Right atrium auricular region (tissue), 2 donors: Measurements from ENCODE around the gene MICAL1. TPM values are rescaled to one million over a fixed set of nuclear protein-coding genes. Genes with fewer than 3 reads are reported as not detected.

Experiments
- DNase-seq: peaks from one replicate; pipeline ENCODE4 v3.0.0-alpha.2; 2019; ENCODE audit warnings: low spot score
- H3K27ac ChIP-seq, 2 donors: fragments of 200-600 bp; sonication (generic); 1 replicate in 1 of 2; 2 replicates in 1 of 2; pipeline ENCODE4 v1.5.1; 2016 to 2019
- H3K27me3 ChIP-seq, 2 donors: fragments of 200-600 bp; sonication (generic); one replicate each; pipeline versions ENCODE4 v1.5.1 to v1.6.0; 2017 to 2019
- H3K36me3 ChIP-seq: fragments of 200-600 bp; sonication (generic); one replicate; pipeline ENCODE4 v1.5.1; 2016
- H3K4me1 ChIP-seq, 2 donors: fragments of 200-600 bp; sonication (generic); one replicate each; pipeline versions ENCODE4 v1.5.1 to v1.6.0; 2017 to 2019
- H3K4me3 ChIP-seq, 2 donors: fragments of 200-600 bp; sonication (generic); 1 replicate in 1 of 2; 2 replicates in 1 of 2; pipeline ENCODE4 v1.5.1; 2017 to 2019; ENCODE audit warnings: mild to moderate bottlenecking in 1 of 2, moderate library complexity in 1 of 2
- H3K9me3 ChIP-seq, 2 donors: fragments of 200-600 bp; sonication (generic); one replicate each; pipeline ENCODE4 v1.5.1; 2019
- total RNA-seq, 2 donors: library from RNA; depleted of rRNA; stranded (reverse); fragments of >200 nt; gene quantifications; one replicate each; pipeline ENCODE4 v1.1.0, GENCODE V29; 2016
- TF ChIP-seq, protein P1 (sequence below), 2 donors: fragments of 200-600 bp; sonication (generic); IDR thresholded peaks; one replicate each; pipeline ENCODE4 v1.5.1; 2019; ENCODE audit warnings: antibody characterized with exemption in 2 of 2

The MICAL1 gene, protein sequence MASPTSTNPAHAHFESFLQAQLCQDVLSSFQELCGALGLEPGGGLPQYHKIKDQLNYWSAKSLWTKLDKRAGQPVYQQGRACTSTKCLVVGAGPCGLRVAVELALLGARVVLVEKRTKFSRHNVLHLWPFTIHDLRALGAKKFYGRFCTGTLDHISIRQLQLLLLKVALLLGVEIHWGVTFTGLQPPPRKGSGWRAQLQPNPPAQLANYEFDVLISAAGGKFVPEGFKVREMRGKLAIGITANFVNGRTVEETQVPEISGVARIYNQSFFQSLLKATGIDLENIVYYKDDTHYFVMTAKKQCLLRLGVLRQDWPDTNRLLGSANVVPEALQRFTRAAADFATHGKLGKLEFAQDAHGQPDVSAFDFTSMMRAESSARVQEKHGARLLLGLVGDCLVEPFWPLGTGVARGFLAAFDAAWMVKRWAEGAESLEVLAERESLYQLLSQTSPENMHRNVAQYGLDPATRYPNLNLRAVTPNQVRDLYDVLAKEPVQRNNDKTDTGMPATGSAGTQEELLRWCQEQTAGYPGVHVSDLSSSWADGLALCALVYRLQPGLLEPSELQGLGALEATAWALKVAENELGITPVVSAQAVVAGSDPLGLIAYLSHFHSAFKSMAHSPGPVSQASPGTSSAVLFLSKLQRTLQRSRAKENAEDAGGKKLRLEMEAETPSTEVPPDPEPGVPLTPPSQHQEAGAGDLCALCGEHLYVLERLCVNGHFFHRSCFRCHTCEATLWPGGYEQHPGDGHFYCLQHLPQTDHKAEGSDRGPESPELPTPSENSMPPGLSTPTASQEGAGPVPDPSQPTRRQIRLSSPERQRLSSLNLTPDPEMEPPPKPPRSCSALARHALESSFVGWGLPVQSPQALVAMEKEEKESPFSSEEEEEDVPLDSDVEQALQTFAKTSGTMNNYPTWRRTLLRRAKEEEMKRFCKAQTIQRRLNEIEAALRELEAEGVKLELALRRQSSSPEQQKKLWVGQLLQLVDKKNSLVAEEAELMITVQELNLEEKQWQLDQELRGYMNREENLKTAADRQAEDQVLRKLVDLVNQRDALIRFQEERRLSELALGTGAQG
- 10 to 100 TPM in 1 of 2 donors, 1 to 10 TPM in 1; 4.5 to 11.6 TPM for total RNA-seq

DNA sequence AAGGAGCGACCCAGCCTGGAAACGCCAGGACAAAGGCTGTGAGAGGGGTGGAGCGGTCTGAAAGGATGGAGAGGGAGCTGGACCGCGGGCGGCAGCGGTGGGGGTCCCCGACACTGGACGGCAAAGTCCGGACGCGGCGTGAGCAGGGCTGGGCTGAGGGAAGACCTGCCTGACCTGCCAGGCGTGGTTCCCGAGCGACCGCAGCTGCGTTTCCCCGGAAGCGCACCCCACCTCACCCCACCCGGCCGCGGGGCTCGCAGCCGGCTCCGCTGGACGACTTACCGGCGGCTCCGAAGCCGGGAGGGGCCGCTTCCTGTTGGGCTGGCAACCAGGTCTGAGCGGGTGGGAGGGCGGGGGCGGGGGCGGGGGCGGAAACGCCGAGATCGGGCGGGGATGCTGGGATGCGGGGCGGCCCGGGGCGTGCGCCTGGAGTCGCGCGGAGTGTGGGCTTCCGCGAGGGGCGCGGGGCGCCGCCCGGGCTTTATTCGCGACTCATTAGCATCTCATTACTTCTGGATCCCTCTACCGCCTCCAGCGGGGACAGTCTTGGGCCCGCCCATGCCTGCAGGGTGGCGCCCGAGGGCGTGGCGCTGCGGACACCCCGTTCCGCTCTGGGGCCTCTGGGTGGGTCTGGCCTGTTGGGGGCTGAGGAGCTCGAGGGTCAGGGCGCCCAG is at the start of gene MICAL1:
Gene MICAL1 (minus strand): TSS at position 336 of the 674 bp plus-strand sequence. CDS start 1,576 bp downstream, outside the sequence.
- no peak for DNase-seq
- Histone ChIP-seq H3K4me1 (peaks cover 0 to 32% of the 10 kb centered on the region in 2 donors), H3K27ac (peak within 1 kb of the TSS; percentile 74 to 77), H3K9me3 (no peaks in the 10 kb centered on the region), H3K4me3 (peak within 1 kb of the TSS; percentile 59 to 82), H3K27me3 (no peaks in the 10 kb centered on the region), H3K36me3 (no peaks in the 10 kb centered on the region)
- TF ChIP-seq, protein P1, sequence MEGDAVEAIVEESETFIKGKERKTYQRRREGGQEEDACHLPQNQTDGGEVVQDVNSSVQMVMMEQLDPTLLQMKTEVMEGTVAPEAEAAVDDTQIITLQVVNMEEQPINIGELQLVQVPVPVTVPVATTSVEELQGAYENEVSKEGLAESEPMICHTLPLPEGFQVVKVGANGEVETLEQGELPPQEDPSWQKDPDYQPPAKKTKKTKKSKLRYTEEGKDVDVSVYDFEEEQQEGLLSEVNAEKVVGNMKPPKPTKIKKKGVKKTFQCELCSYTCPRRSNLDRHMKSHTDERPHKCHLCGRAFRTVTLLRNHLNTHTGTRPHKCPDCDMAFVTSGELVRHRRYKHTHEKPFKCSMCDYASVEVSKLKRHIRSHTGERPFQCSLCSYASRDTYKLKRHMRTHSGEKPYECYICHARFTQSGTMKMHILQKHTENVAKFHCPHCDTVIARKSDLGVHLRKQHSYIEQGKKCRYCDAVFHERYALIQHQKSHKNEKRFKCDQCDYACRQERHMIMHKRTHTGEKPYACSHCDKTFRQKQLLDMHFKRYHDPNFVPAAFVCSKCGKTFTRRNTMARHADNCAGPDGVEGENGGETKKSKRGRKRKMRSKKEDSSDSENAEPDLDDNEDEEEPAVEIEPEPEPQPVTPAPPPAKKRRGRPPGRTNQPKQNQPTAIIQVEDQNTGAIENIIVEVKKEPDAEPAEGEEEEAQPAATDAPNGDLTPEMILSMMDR (IDR thresholded peaks at IDR 0.05), result peak in 1 of 2 donors; percentile 54

DNA sequence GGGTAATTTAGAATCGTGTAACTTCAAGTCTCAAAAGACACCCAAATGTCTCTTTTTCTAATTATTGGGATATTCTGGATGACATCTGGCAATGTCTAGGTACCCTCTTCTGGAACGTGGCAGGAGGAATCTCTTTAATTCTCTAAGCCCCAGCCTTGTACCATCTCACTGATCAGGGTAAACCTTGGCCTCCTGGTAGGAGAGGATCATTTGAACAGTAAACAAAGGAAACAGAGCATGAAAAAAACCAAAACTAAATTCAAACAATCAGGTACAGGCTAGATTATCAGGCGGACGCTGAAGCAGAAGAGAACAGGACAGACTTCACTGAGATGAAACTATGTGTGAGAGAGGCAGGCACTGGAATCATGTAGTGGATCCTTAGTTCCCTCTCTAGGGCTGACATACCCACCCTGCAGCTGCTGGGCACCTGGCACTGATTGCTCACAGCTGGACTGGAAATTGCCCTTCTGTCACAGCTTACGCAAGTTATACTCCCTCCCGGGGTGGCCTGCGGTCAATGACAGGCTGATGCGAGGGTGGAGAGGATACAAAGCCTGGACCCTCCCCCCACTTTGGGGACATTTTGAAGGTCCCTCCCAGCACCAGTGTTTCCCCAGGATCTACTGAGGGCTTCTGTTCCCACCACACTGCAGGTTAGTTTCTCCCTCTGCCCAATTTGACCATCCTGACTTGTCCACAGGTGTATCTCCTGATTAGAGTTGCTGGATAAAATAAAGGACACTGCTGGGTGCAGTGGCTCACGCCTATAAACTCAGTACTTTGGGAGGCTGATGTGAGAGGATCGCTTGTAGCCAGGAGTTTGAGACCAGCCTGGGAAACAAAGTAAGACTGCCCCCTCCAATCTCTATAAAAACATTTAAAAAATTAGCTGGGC is 48.0 kb upstream of the MICAL1 start:
- no peaks in the 10 kb centered on the region for H3K36me3 ChIP-seq
- H3K4me3 ChIP-seq, result no peak overlapping the region
- no peaks in the 10 kb centered on the region for H3K9me3 ChIP-seq
- no peak overlapping the region for H3K27ac ChIP-seq
- TF ChIP-seq, protein P1 (IDR thresholded peaks at IDR 0.05), result no peak
- H3K27me3 ChIP-seq, result no peaks in the 10 kb centered on the region
- no peak for DNase-seq
- no peaks in the 10 kb centered on the region for H3K4me1 ChIP-seq

DNA sequence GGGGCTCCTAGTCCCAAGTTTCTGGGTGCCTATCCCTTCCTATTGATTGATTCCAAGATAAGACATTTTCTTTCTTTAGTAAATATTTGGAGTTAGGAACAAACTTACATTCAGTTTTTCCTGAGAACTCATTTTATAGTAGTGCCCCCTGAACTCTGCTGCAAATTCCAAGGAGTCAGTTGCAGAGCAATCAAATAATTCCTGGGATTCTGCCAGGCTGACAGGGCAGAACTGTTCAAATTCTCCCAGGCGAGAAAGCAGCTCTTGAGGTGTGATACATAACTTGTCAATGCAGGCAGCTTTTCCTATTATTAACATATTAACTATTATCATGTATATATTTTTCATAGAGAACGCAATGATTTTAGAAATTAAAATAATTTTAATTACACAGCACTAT is 43.4 kb upstream of the MICAL1 start:
- no peak overlapping the region for H3K27ac ChIP-seq
- H3K27me3 ChIP-seq, result no peaks in the 10 kb centered on the region
- no peaks in the 10 kb centered on the region for H3K36me3 ChIP-seq
- H3K4me1 ChIP-seq, result no peaks in the 10 kb centered on the region
- H3K9me3 ChIP-seq, result no peaks in the 10 kb centered on the region
- TF ChIP-seq, protein P1 (IDR thresholded peaks at IDR 0.05), result no peak
- no peak for DNase-seq
- H3K4me3 ChIP-seq, result no peak overlapping the region

DNA sequence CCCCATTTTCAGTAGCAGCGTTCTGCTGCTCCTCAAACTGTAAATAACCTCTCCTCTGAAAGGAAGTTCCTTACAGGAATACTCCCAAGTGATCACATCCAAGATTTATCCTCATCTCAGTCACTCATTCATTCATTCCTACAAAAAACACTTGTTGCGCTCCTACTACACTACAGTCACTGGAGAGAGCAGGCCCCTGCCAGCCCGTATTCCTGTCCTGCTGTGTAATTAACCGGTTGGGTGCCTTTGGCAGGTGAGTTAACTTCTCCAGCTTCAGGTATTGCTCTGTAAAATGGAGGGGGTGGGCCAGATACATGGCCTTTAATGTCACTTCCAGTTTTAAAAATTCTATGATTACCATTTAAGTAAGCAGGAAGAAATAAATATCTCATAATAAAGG is 42.5 kb upstream of the MICAL1 start:
- Histone ChIP-seq H3K4me3 (no peak overlapping the region), H3K4me1 (no peaks in the 10 kb centered on the region), H3K27ac (no peak overlapping the region), H3K36me3 (no peaks in the 10 kb centered on the region), H3K27me3 (no peaks in the 10 kb centered on the region), H3K9me3 (no peaks in the 10 kb centered on the region)
- TF ChIP-seq, protein P1 (IDR thresholded peaks at IDR 0.05), result no peak
- no peak for DNase-seq
